Cardiac septum (tissue), 1 donor: Measurements from ENCODE around the gene SF3A1. TPM values are rescaled to one million over a fixed set of nuclear protein-coding genes. Genes with fewer than 3 reads are reported as not detected.
A peak's percentile ranks its signal among the peaks of the same experiment; 100 is the strongest.

Source experiments
- DNase-seq: peaks from one replicate; pipeline ENCODE4 v3.0.0-alpha.2; 2020; ENCODE audit warnings: low spot score
- intact Hi-C: fragments of 100-400 bp; cut with DNase I; formaldehyde crosslinking; loops from one replicate; pipeline ENCODE4 v1.14.0; 2022
- total RNA-seq: library from RNA; stranded (reverse); fragmentation: NEBNext Ultra II Directional; extraction: Animal tissue kit (Norgen Biotek cat#: 25700); gene quantifications from one replicate; pipeline ENCODE4 v1.2.1, GENCODE V29; 2021
- donor health status: DM: no; HTN: no; CAD: no.

Gene SF3A1
- total RNA-seq, 1 donor from 2014 or later: 106 TPM

DNA sequence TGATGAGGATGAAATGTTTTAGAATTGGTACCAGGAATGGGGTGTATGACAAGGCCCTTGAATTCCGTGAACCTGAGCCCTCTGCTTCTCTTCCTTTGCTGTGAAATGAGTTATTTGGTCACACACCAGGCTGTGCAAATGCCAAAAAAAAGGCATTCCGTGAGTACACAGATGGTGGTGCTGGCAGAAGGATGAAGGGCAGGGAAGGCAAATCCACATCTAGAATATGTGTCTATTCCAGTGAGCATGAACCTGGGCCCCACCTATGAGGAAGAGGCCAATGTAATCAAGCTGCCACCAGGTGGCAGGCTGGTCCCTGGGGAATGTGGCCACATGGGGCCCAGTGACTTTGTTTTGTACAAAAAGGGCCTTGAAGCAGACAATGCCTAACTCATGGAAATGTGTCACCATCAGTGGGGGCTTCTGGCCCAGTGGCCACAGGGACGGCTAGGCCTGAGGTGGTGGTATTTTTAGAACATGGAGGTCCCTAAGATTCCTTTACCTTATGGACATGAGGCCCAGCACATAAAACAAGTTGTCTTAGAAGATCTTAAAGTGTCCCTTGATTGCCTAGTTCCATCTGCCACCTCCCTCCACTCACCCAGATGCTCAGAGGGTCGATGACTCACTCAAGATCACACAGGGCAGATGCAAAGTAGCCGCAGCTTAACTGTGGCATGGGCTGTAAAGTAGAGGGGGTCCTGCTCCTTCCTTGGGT, 34.4 kb upstream of the SF3A1 start:
- no peak for DNase-seq
- intact Hi-C loops: loop anchor here (5.0 kb wide), 1 partner anchor 91 kb away; no protein-coding TSS in a partner anchor

DNA sequence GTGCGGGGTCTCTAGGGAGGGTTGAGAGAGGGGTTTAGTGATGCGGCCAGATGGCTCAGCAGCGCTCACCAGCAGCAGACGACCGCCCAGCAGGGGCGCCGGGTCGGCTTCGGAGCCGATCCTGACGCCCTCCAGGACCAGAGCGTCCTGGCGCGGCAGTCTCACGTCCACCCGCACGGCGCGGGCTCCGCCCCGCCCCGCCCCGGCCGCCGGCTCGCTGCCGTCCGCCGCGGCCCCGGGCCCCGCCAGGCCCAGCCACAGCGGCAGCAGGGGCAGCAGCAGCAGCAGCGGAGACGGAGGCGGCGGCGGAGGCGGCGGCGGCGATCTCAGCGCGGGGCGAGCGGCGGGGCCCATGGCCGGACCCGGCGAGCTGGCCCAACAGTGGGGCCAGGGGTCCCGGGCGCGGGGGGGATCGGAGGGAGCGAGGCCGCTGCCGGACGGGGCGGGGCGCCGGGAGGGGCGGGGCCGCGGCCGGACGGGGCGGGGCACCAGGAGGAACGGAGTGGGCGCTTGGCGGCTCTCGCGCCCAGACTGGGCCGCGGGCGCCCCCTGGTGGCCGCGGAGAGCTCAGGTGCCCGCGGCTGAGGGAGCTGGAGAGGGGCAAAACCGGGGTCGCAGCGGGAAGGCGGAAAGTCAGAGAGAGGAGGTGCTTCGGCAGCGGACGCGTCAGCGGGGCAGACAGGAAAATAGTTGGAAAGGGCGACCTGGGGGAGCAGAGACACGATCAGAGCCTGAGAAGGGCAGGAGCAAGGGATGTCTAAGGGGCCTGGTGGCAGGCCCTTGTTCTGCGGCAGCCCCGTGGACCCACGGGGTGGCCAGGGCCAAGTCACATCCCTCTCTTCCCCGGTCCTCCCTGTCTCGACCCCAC, 30.5 kb upstream of the SF3A1 start, which contains the start of gene RNF215:
TSS of gene RNF215 (minus strand) at position 452 of the 868 bp plus-strand sequence. CDS start at position 354, 98 bp downstream.
- peak; percentile 94 for DNase-seq
- intact Hi-C loops: loop anchor here (1.0 to 5.0 kb wide), 5 partner anchors 31 to 280 kb away; partner anchors contain the start of genes SF3A1 and TBC1D10A

DNA sequence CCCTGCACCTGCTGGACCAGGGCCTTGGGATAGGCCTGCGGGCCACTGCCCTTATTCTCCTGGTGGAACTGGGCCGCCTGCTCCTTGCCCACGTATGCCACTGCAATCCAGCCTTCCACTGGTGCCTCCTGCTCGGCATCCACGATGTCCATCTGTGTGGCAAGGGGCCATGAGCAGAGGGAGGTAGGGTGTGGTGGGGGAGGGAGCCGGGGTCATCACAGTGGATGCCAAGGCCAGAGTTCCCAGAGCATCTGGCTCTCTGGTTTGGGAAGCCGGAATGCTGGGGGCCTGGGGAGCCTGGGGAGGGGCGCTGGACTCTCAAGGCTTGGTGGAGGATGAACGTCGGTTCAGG, 29.9 kb upstream of the SF3A1 start:
- DNase-seq: no peak
- intact Hi-C loops: loop anchor here (1.0 to 5.0 kb wide), 4 partner anchors 59 to 279 kb away; partner anchors contain the start of gene TBC1D10A

DNA sequence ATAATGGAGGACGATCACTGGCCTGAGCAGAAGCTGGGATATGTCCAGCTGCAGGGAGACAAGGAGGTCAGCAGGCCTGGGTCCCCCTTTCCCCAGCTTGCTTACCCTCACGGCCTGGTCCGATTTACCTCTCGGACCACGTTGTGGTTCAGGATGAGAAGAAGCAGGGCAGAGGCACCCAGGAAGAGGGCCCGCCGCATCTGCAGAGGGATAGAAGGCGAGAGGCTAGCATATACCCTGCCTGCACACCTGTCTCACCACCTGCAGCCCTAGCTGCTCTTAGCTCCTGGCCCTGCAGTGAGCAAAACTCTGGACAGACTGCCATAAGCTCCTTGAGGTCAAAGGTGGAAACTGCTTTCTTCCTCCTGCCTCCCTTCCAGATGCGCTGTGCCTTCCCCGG, 29.2 kb upstream of the SF3A1 start:
- intact Hi-C loops: loop anchor here (1.0 to 5.0 kb wide), 4 partner anchors 59 to 279 kb away; partner anchors contain the start of gene TBC1D10A

DNA sequence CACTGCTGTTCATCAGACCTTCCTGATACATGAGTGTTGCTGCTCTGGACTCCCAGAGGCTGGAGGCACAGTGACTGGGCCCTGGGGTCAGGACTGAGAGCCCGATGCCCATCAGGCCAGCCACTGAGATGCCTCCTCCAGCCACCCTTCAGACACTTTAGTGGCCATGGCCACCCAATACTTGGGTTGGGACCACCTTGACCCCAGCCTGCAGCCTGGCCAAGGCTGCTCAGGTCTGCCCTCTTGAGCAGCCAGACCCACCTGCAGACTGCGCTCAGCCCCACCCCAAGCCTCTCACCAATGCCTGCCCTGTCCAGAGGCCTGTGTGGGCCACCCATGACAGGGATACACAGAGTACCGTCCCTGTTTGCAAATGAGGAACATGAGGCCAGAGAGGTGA, 26.4 kb upstream of the SF3A1 start:
- intact Hi-C loops: no loop called here
- DNase-seq: no peak

More for the DNA sequence above, 29.2 kb upstream of the SF3A1 start:
- DNase-seq: no peak

DNA sequence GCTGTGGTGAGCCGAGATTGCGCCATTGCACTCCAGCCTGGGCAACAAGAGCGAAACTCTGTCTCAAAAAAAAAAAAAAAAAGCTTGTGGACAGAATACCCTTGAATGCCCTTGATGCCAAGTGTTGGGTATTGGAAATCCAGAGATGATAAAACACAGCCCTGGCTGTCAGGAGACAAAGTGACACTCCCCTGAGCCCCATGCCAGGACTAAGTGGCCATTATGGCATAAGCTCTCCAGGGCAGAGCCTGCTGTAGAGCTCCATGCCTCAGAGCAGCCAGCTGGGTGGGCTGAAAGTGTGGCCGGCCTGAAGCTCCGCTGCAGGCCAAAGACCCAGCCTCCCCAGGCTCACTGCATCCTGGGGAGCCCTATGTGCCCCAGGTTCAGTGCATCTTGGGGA, 25.6 kb upstream of the SF3A1 start:
- DNase-seq: no peak
- intact Hi-C loops: no loop called here

DNA sequence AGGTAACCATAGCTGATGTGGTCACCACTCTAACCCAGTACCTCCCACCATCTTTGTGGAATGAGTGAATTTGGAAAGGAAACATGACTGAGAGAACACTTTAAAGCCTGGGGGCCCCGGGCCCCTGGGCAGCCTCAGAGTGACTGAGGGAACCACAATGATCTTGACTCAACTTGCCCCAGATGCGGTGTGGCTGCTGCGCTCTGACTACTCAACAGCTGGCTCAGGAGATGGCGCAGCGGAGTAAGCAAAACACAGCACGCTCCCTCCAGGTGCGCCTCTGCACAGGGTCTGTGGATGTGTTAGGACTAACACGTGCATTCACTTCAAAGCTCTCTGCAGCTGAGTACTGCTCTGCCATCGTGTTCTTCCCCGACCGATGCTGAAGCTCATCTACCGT, 24.6 kb upstream of the SF3A1 start:
- DNase-seq: no peak
- intact Hi-C loops: no loop called here

DNA sequence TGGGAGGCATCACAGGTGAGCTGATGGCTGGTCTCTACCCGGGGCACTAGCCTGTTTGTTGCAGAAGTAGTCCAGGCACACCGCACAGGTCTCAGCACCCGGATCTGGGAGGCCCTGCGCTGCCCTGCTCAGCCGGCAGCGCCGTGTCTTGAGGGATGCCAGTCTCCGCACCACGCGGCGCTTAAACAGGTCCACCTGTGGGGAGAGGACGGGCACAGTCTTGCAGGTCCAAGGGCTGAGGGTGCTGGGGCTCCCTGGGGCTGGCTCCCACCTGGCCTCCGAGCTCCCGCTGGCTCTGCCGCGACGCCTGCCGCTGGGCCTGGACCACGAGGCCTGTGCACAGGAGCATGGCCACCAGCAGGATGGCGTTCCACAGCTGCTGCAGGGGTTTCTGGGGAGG, 23.3 kb upstream of the SF3A1 start:
- intact Hi-C loops: no loop called here
- DNase-seq: no peak

DNA sequence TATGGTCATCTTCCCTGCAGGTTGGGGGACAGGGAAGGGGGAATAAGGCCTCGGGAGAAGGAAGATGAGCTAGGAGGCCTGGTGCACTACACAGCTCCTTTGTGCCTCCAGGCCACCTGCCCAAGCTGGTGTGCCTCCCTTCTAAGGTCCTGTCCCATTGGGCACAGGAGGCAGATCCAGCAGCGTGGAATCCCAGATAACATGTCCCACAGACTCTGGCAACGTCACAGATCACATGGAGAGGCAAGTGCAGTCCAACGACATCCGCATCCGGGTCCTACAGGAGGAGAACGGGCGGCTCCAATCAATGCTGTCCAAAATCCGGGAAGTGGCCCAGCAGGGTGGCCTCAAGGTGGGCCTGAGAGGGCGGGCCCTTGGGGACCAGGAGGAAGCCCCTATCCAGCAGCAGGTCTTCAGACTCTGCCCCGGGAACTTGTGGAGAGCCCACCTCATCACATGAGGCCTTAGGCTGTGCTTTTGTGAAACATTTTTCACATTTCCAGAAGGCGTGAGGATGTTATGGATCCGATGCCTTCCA, 18.7 kb upstream of the SF3A1 start:
- no peak for DNase-seq

DNA sequence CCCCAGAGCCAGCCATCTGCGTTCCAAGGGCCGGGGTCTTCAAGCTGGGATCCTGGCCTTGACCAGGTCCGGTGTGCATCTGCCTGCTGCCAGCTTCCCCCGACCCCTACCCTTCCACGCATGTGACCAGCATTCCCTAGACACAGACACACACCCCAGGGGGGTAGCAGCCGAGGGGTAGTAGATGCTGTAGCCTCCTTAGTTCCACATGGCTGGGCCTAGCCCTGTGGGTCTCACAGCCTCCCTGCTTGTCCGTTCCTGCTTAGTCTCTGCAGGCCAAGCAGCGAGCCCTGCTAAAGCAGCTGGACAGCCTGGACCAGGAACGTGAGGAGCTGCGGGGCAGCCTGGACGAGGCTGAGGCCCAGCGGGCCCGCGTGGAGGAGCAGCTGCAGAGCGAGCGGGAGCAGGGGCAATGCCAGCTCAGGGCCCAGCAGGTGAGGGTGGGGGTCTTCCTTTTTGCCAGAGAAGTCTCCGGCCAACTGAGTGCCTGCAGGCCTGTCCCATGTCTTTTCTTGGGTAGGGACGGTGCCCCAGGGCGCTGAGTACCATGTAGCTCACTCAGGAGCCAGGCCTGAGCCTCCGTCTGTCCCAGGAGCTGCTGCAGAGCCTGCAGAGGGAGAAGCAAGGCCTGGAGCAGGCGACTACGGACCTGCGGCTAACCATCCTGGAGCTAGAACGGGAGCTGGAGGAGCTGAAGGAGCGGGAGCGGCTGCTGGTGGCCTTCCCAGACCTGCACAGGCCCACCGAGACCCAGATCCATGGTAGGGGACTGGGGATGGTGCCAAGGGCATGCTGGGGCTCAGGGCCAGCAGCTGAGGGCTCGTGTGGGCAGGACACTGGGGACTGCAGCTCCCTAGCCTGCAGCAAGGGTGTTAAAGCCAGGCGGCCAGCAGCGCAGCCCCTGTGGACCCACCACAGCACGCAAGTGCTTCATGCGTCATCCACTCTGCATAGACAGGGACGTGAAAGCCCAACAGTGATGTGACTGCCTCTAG, 16.9 kb upstream of the SF3A1 start:
- no peak for DNase-seq
- intact Hi-C loops: no loop called here

More for the DNA sequence above, 18.7 kb upstream of the SF3A1 start:
- intact Hi-C loops: no loop called here

DNA sequence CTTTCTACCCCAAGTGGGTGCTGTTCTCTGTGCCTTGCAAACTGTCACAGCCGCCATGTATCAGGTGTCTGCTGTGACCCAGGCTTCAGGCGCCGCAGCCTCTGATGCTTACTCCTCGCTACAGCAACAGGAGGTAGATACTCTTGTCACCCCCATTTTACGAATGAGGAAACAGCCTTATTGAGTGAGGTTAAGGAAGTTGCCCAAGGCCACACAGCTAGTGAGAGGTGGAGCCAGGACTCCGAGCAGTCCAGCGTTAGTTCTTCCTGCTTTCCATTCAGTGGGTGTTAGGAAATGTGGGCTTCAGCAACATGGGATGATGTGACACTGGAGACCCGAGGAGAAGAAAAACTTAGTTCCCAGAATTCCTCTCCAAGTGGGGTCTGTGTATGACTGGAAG, 16.2 kb upstream of the SF3A1 start:
- DNase-seq: no peak
- intact Hi-C loops: no loop called here

DNA sequence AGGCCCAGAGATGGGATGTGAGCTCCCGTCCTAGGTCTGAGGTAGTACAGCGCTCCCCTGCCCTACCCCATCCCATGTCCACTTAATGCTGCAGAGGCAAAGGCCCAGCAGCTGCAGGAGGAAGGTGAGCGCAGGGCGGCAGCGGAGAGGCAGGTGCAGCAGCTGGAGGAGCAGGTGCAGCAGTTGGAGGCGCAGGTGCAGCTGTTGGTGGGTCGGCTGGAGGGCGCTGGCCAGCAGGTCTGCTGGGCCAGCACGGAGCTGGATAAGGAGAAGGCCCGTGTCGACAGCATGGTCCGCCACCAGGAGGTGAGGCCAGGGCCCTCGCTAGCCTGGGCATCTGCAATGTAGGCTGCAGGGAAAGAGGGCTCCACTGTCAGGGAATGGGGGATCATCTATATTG, 15.3 kb upstream of the SF3A1 start:
- intact Hi-C loops: no loop called here
- no peak for DNase-seq

DNA sequence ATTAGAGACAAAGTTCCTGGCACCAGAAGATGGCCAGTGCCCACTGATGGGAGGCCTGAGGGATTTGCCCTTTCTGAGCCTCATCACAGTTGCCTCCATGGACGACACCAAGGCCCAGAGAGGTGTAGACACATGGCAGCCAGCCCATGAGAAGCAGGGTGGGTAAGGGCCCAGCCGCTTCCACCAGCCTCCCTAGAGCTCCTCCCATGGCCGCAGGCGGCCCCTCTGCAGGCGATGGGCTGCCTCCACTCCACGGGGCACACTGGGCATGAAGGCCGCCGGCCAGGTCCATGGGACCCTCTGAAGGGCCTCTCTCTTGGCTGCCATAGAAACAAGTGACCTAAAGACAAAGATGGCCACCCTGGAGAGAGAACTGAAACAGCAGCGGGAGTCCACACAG, 14.6 kb upstream of the SF3A1 start:
- DNase-seq: no peak
- intact Hi-C loops: no loop called here

DNA sequence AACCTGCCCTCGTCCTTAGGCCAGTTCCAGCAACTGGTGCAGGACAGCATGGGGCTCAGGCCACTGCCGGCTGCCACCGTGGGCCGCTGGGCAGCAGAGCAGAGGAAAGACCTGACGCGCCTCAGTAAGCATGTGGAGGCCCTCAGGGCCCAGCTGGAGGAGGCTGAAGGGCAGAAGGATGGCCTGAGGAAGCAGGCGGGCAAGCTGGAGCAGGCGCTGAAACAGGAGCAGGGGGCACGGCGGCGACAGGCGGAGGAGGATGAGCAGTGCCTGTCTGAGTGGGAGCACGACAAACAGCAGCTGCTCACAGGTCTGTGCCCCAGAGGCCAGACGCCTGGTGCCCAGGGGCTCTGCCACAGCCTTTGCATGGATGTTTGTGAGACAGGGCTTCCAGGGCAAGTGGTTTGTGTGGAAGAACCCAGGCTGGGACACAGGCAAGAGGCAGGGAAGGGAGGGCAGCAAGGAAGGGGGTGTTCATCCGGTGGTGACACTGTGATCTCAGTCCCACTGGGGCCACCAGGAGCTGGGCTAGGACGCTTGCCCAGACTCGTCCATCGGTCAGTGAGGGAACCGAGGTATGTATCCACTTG, 14.0 kb upstream of the SF3A1 start:
- intact Hi-C loops: no loop called here
- DNase-seq: no peak

DNA sequence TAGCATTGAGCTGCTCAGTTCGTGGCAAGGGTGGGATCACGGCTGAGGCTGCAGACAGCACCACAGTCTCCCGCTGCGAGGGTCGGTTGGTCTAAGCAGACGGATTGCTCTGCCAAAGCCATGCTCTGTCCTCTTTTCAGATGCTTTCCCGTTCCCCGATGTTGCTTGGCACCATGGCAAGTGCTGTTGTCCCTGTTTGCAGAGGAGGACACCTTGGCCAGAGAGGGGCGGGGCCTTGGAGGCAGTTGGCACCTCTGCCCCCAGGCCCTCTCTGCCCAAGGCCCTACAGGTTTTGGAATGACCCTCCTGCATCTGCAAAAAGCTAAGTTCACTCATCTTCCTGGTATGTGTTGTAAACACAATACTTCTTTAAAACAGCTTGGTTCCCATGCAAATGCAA, 11.7 kb upstream of the SF3A1 start:
- DNase-seq: no peak
- intact Hi-C loops: no loop called here

DNA sequence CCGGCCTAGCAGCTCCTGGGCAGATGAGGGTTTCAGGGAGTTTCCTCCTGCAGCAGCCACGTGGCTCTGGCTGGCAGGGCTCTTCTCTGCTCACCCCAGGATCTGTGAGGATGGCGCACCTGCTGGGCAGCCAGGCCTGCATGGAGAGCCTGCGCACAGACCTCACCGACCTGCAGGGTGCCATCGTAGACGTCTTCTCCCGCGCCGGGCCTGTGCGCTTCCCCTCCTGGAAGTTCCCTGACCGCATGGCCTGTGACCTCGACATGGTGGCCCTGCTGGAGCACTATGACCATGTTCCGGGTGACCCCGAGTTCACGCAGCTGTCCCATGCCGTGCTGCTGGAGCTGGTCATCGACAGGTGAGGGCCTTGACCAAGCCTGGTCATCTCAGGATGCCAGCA, 9.2 kb upstream of the SF3A1 start:
- intact Hi-C loops: no loop called here
- DNase-seq: no peak

DNA sequence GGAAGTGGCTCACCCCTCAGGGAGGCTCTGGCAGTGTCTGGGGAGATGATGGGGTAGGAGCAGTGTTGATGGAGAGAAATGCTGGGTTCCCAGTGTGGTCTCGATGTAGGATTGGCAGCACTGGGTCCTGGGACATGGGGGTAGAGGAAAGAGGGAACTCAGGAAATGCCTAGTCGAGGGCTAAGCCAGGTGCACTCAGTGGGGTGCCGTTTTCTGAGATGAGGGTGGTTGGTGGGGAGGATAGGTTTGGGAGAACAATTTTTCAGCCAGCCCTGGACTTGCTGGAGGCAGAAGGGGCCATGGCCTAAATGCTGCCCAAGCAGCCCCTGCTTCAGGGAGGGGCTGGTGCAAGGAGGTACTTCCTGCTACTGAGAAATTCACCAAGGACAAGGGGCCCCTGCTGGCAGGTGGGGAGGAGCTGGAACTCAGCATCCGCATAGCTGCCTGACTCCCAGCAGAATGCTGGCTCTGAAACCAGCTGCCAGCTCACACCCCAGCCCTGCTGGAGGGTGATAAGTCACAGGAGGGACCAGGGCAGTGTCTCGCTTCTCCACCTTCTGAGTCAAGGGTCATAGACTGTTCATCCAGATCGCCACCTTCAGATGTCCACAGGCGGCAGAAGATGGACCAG, 6.1 kb upstream of the SF3A1 start:
- DNase-seq: no peak
- intact Hi-C loops: no loop called here

DNA sequence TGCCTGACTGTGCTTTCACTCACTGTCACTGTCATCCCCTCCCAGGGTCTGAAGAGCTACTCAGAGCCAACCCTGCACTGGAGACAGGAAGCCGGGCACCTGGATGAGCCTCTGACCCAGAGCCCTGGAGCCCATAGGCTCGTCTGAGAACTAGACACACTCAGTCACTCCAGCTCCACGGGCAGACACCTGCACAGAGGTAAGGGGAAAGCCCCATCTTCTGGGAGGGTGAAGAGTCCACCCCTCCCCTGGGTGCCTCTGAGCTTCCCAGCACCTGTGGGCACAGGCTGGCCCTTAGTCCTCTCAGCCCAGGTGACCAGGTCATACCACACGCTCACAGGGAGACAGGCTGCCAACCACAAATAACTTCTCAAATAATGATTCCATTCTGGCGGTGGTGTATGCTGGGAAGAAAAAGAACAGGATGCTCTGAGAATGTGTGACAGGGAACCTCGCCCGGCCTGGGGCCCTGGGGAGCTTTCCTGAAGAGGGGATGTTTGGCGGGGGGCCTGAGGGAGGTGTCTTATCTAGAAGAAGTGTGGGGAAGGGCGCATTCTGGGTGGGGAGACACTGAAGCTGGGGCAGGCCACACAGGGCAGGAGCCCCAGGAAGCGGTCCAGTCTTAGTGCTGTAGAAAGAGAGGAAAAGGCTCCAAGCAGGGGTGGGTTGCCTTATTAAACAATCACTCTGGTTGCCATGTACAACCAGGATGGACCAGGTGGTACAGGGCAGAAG, 5.4 kb upstream of the SF3A1 start:
- intact Hi-C loops: no loop called here
- no peak for DNase-seq
